GM18511 (cell line): ENCODE results near the gene ARHGAP44.
A peak's percentile ranks its signal among the peaks of the same experiment; 100 is the strongest.
"Not testable (repeated sequence)": the region's sequence is repeated elsewhere in the genome, so short reads cannot be mapped to it uniquely, and the experiment has no call there.

Experiments
- ATAC-seq: cut with Tn5 transposase; IDR thresholded peaks from one replicate; pipeline ENCODE4 v1.9.1; 2021; ENCODE audit warnings: mild to moderate bottlenecking, moderate library complexity; ENCODE audit not compliant: unreplicated experiment

Gene ARHGAP44

DNA sequence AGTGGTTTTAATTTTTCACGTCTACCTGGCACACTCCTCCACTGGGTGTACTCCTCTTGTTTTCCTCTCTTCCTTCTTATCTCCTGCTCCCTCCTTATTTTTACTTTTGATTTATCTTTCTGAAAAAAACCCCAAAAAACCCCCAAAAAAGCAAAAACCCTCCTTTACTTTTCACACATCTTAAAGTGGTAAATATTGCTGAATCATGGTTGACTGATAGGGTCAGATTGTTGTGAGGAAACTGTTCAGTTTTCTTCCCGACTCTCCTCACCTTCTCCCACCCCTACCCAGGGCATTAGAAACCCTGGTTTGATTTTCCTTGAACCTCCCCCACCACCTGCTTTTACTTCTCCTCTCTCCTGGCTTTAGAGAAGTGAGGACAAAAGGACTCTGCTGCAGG lies 25.4 kb downstream of the ARHGAP44 start:
- no peak for ATAC-seq

GRCh38 chr17:12815642-12816141 lies 26.4 kb downstream of the ARHGAP44 start:
- ATAC-seq = peak; percentile 100

DNA sequence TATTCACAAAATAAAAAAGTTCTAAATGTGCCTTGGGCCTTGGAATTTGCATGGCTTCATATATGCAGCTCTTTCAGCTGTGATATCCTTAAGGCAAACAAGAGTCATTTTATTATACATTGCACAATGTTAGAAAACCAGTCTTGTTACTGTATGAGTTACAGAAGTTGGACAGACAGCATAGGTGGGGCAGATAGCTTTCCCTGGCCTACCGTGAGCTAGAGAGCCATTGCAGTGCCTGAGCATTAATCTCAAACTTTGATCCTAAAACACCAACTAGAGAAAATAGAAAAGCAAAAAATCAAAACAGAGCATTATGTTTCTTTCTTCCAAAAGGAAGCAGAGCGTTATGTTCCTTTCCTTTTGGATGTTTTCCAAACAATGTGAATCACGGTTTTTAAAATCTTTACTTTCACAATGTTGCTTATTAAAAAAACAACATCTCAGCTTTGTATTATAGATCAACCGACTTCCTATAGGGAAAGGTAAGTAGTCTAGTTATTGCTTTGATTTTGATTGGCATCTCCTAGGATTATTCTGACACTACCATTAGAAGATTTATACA lies 32.2 kb downstream of the ARHGAP44 start:
- ATAC-seq = no peak

- ATAC-seq = no peak
Observed at GRCh38 chr17:12826431-12826830, 37.1 kb downstream of the ARHGAP44 start.

DNA sequence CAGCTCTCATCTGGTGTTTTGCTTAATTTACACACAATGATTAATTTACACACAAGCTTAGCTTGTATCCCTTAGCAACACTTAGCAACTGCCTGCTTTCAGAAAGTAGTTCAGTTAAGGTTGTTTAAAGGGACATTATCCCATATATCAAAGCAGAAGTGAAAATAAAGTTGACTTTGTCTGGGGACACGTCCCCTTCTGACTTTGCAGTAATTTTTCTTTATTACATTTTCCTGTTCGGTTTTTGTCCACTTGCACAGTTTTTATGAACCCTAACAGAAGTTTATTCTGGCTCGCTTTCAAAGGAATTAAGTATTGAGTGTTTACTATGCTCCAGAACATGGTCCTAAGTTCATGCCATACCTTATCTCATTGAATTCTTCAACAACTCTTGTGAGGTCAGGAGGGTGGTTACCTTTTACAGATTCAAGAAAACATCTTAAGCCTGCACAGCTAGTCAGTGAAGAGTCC lies 41.5 kb downstream of the ARHGAP44 start:
- no peak for ATAC-seq

DNA sequence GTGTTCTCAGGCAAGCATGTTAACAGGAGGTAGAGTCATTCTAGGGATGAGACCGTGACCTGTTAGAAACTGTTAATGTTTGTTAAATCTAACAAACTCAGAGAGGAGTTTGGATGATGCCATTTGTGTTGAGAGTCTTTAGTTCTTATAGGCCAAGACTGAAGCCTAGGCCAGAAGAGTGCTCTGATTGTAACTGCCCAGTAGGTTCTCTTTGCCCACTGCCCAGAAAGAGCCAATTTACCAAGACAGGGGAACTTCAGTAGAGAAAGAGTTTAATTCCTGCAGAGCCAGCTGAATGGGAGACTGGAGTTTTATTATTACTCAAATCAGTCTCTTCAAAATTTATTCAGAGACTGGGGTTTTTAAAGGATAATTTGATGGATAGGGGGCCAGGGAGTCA lies 42.5 kb downstream of the ARHGAP44 start:
- no peak for ATAC-seq

DNA sequence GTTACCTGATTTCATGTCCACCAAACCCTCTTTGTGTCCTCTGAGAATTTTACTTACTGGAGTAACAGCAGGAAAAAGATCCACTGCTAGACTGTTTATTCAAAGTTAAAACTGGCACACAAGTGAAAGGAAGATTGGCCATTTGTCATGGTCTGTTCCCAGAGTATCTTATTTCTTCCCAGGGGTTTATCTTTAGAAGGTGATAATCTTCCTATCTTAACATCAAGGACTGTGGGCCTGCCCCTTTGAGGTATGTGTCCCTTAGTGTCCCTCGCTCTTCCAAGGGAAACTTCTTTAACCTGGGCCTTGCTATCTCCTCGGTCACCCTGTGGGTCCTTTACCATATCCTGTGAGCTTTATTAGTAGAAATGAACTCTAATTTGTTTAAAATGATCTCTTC lies 49.7 kb downstream of the ARHGAP44 start:
- ATAC-seq = no peak

DNA sequence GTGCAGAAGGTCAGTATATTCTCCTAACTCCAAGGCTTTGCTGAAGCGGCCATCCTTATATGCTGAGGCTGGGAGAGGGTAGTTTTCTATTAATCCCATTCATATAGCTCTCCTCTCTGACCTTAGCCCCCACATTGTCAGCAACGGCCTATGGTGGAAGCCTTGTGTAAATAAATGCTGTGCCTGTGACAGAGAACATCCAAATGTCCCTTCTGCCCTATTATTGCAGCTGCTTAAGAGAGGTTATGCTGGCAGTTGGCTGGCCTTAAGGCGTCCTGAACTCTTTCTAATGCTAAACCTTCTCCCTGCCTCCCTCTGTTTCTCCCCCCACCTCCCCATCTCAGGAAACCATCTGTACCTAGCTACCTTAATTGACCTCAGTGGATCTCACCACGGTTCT lies 53.6 kb downstream of the ARHGAP44 start:
- ATAC-seq = no peak

GRCh38 chr17:12850996-12851395 lies 61.7 kb downstream of the ARHGAP44 start:
- ATAC-seq = no peak

- no peak for ATAC-seq
Observed at GRCh38 chr17:12851901-12852435, 62.7 kb downstream of the ARHGAP44 start.

DNA sequence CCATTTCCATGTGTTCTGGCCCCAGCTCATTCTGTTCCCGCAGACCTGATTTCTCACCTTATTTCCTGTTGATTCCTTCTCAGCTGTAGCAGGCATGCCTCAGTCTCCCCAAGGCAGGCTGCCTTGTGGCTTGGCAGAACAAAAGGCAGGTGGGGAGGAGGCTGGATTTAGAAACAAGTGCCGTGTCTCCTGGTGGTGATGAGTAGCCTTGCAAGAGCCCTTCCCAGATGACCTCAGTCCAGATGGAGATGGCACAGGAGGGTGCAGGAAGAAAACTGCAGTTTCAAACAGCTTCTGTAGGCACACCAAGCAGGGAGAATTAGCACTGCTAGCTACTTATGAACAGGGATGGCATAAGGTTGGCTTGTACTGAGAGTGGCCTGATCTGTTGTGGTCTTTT lies 64.6 kb downstream of the ARHGAP44 start:
- ATAC-seq = no peak

DNA sequence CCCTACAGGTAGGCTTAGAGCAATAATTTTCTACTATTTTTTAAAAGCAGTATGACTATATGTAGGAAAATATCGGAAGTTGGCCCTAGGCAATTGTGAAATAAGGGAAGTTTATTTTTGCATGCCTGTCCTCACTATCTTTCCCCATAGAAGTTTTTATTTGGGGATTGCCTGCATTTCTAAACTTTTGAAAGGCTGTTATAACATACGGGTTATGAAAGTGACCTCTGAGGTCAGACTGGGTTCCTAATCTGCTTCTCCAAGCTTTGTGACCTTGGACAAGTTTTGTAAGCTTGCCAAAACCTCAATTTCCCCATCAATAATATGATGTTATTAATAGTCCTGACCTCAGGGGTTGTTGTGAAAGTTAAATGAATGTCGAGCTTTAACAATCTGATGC lies 67.1 kb downstream of the ARHGAP44 start:
- no peak for ATAC-seq

- ATAC-seq = no peak
Observed at GRCh38 chr17:12857592-12857991, 68.3 kb downstream of the ARHGAP44 start.

DNA sequence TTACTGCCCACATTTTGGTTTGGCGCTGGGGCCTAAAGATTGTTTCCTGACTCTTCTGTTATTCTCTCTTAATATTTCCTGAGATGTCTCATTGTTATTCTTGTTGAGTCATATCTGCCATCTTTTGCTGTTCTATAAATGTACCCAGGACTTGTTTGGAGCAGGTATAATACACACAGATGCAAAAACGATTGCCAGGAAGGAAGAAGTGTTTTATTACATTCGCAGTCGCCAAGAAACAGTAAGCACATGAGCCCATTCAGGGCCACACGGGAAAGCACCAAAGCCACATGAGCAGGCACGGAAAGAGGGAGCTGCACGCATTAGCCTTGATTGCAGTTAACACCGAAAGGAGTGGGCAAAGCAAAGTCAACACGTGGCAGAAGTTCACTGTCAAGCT lies 70.2 kb downstream of the ARHGAP44 start:
- ATAC-seq = no peak

GRCh38 chr17:12865769-12866168 lies 76.5 kb downstream of the ARHGAP44 start:
- no peak for ATAC-seq

- ATAC-seq = no peak
Observed at GRCh38 chr17:12866244-12866643, 76.9 kb downstream of the ARHGAP44 start.

GRCh38 chr17:12867726-12868125 lies 78.4 kb downstream of the ARHGAP44 start:
- no peak for ATAC-seq

- ATAC-seq = not testable (repeated sequence)
Observed at GRCh38 chr17:12873415-12874125, 84.3 kb downstream of the ARHGAP44 start.

GRCh38 chr17:12877953-12878669 lies 88.8 kb downstream of the ARHGAP44 start:
- ATAC-seq = no peak

GRCh38 chr17:12879096-12879495 lies 89.8 kb downstream of the ARHGAP44 start:
- not testable (repeated sequence) for ATAC-seq

DNA sequence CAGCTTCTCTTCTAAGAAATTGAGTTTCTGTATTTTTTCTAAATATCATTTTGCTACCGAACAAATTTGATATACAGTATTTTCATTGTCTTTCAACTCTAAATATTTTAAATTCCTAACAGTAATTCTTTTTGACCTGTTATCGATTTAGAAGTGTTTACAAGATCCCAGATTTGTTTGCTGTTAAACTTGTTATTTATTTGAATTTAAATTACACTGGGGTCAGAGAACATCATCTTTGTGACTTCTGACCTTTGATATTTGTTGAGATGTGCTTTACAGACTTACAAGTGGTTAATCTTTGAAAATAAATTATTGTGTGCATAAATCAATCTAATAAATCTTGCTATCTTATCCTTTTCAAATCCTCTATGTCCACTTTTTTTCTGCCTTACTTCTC lies 94.2 kb downstream of the ARHGAP44 start:
- no peak for ATAC-seq

GRCh38 chr17:12887088-12887487 lies 97.8 kb downstream of the ARHGAP44 start:
- no peak for ATAC-seq
